GM18502 (cell line): ENCODE data around the gene TMEM131.
"Not testable (repeated sequence)": the region's sequence is repeated elsewhere in the genome, so short reads cannot be mapped to it uniquely, and the experiment has no call there.

Experiments used
- ATAC-seq: cut with Tn5 transposase; IDR thresholded peaks from one replicate; pipeline ENCODE4 v1.9.1; 2021; ENCODE audit warnings: mild to moderate bottlenecking; ENCODE audit not compliant: unreplicated experiment, poor library complexity

The TMEM131 gene

DNA sequence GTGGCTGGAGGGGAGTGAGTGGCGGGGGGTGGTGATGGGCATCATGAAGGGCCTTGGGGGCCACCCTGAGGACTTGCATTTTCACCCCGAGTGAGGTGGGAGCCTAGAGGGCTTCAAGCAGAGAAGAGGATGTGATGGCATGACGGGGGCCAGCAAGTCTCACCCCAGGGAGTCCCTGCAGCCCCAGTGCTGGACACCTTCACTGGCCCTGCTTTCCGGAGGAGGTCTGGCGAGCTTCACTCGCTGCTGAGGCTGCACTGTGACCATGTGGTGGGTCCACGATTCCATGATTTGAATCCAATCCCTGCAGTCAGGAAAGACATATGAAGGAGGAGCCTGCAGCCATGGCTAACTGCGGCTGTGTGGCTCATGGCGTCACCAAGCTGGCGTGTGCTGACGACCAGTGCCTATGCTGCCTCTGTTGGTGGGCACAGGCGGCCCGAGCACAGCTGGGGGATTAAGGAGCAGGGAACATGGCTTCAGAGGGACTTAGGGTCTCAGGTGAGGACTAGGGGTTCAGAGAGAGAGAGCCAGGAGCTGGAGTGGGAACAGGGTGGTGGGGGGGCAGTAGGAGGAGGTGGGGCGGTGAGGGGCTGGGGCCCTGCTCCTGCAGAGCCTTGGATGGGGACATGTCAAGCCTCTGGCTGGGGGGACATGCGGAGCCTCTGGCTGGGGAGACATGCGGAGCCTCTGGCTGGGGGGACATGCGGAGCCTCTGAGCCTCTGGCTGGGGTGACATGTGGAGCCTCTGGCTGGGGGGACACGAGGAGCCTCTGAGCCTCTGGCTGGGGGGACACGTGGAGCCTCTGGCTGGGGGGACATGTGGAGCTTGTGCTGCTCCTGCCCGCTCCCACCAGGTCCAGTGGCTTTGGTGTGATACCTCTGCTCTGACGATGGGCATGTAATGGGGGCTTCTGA is 278.8 kb downstream of the TMEM131 start:
- no peak for ATAC-seq

DNA sequence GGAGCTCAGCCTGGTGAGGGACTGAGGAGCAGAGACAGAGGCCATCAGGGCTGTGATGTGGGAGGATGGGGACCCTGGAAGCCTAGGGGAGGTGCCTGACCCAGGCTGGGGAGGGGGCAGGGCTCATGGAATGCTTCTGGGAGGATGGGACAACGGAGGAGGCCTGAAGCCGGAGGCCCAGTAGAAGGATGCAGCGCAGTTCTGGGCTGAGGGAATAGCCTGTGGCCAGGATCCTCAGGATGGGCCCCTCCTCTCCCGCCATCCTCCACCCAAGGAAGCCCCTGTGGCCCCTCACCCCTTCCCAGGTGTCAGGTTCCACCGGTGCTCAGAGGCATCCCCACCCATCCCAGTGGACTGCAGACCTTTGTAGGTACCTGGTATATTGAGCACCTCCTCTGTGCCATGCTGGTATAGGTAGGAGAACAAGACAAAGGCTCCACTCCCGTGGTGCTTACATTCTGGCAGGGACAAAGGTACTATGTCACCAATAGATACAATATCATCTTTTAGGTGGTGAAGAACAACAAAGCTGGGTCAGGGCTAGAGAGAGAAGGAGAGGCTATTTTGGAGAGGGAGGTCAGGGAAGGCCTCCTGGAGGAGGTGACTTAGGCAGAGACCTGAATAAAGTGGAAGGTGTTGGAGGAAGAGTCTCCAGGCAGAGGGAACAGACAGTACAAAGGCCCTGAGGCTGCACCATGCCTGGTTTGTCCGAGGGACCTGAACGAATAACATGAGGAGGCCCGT is 279.6 kb downstream of the TMEM131 start:
- ATAC-seq: no peak

DNA sequence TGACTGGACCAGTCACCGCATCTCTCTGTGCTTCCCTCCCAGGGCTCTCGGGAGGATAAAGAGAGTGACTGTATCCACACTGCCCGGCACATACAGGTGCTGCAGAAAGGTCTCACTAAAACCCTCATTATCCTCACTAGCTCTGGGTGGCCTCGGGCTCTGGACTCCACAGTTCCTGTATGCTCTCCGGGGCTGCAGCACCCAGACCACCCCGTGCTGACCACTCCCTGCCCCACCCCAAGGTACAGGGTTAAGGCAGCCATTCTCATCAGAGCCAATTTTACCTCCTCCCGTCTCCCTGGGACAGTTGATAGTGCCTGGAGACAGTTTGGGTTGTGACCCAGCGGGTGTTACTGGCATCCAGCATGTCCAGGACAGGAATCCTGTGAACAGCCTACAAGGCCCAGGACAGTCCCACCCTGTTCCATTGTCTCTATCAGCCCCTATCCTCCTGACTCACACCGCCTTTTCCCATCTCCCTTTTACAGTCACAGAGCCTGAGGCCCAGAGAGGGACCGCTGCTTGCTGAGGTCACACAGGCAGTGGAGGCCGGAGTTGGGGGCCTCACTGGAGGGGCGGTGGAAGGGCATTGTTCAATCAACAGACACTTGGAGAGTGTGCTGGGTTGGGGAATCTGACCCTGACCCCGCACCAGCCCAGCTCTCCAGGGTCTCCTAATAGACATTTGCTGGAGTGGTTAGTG is 280.6 kb downstream of the TMEM131 start:
- ATAC-seq: no peak

DNA sequence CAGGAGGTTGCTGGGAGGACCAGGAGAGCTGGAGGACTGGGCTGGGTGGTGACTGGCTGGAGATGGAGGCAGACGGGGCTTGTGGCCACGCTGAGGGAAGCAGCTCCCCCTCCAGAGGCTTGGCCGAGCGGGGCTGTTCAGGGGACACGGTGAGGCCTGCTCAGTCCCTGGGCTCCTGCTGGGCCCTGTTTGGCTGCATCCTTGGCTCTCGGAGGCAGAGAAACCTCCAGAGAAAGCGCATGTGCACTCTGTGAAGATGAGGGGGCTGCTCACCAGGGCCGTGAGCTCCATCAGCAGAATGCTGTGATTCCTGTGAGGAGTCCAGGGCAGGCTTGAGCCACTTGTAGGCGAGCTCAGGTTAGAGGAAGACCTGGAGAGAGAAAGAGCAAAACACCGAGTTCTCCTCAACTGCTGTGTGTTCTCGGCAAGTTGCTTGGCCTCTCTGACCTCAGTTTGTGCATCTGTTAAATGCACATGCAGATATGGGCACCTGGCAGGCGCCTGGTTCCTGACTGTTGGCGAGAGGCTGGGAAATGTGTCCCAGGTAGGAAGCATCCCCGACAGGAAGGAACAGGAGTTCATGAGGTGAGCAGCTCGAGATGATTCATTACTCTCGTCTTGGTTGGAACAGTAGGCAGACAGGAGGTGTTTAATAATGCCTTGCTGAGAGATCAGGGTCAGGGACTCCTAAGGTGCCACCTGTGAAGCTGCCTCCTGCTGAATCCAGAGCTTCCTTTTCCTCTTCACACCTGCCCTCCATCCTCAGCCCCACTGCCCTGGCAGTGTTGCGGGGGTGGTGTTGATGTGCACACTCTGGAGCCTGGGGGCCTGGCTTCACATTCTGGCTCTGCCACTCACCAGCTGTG is 281.4 kb downstream of the TMEM131 start:
- ATAC-seq: no peak

DNA sequence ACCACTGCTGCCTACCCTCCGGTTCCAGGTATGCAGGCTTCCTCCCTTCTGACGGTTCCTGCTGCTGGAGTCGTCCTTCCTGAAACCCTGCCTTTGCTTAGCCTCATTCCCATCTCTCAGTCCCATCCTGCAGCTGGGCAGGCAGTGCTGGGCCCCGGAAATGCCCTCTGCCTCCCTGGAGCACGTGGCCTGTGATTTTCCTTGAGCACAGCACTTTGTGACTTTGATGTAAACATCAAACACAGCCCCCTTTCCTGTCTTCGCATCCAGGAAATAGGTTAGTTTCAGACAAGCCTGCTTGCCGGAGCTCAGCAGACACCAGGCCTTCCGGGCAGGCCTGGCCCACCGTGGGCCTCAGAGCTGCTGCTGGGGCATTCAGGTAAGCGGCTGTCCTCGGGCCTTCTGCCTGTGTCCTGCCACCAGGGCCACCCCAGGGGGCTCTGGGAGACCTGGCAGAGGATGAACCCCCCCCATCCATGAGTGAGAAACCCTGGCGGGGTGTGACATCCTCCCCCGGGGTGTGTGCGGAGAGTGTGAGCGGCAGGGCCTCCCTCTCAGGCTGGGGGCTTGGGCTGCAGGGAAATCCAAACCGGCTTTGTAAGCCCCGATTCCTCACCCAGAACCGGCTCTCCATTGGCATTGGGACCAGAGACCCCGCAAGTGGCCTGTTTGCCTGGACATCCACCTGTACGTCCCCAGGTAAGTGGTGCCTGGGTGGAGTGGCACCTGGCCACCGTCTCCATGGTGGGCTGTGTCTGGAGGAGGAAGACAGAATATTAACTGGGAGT is 282.3 kb downstream of the TMEM131 start, which contains the start of gene ZAP70:
ZAP70 (plus strand) TSS at position 281 of the 788 bp plus-strand sequence. CDS start 10,461 bp downstream, outside the sequence.
- ATAC-seq: no peak

DNA sequence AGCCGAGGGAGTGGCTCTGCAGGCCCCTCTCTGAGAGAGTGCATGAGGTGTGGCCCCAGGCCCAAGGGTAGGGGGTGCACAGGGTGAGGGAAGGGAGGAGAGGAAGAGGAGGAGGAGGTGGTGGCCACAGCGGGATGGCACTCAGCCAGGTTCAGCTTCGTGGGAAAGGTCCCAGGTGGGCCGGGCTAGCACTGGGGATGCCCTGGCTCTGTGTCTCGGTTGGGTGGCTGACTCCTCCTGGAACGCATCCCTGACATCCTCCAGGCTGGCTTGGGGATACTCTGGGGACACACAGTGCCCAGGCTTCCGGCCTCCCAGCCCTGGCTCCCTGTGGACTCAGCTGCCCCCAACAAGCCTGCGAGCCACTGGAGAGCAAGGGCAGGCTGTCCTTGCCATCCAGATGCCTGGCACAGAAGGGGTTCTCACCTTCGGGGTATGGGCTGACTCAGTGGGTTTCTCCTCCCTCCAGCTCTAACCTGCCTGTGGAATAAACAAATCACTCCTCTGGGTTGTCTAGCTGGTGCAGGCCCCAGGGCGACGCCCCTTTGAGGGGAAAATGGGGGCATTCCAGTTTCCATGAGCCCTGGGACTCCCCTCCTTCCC is 283.0 kb downstream of the TMEM131 start:
- no peak for ATAC-seq

DNA sequence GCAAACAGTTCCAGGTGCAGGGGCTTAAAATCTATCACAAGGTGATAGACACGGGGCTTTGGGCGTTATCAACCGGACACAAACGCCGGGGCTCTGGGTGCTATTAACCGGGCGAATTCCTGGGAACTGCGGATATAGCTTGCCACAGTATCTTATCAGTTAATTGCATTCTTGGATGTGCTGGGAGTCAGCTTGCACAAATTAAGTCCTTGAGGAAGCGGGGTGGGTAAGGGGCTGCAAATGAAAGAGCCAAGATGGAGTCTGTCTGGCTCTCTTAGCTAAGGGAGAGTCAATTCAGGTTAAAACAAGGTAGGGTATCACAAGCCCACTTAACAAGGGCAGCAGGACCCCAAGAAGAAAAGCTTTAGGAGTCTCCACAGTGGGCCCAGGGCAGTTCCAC is 283.6 kb downstream of the TMEM131 start:
- ATAC-seq: not testable (repeated sequence)

DNA sequence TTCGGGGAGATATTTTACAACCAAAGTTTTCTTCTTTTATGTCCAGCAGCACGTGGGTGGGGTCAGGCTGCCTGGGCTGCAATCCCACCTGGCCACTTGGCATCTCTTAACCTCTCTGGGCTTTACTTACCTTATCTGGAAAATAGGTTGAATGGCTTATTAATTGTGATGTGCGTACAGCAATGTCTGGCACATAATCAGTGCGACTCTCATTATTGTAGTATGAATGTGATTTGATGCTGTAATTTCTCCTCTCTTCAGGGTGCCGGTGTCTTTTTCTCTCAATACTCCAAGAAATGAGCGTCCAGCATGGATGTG is 284.4 kb downstream of the TMEM131 start:
- ATAC-seq: no peak

DNA sequence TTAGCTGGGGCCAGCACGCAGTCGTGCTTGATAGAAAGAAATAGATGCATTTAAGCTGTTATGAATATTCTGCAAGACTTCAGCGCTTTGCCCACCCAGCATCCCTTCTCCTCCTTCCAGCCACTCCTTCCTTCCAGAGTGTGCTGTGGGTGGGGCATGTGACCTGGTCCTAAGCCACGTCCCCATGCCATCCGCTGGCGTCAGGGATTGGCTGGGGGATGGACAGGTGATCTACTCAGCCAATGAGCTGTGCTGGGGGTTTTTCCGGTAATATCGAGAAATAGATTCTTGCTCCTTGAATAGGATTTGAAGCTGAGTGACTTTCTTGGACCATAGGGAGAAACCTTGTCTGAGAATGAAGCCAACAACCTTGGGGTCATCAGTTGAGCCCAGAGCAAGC is 287.1 kb downstream of the TMEM131 start:
- no peak for ATAC-seq

DNA sequence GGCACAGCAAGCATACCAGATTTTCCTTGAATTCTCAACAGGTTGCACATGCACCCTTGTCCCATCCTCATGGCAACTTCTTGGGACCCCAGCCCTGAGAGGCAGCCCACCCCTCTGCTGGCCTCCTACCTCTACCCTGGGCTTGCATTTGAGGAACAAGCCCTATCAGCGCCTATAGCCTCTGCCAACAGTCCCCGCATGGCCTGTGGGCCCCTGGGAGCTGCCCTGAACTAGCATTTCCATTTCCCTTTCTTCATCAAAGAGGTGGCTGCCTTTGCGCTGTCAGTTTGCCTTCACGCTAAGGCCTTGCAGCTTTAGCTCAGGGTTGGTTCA is 287.7 kb downstream of the TMEM131 start:
- ATAC-seq: no peak

DNA sequence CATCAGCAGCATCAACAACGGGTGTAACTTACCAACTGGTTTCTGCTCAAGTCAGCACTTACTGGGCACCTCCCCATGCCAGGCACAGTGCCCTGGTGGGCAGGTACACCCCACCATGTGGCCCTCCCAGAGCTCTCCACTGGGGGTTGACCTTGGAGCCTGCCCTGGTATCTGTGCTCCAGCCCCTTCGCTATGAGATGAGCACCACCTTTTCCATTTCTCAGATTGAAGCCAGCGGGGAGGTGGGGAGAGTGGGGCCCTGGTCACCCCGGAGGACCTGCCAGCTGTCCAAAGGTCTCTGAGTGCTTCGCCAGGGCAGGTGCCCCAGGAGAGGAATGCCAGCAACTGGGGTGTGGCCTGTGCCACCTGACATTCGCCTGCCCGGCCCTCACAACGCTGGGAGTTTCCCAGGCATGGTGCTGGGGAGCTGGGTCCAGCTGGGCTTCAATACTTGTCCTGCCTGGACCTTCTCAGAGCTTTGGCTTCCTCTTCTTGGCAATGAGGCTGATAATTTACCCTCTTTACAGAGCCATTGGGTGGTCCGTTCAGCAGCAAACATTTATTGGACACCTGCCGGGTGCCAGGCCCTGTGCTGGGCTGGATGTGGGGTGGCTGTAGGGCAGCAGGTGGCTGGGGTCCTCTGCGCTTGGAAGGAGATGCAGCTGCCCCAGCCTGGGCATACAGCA is 288.2 kb downstream of the TMEM131 start:
- ATAC-seq: no peak

DNA sequence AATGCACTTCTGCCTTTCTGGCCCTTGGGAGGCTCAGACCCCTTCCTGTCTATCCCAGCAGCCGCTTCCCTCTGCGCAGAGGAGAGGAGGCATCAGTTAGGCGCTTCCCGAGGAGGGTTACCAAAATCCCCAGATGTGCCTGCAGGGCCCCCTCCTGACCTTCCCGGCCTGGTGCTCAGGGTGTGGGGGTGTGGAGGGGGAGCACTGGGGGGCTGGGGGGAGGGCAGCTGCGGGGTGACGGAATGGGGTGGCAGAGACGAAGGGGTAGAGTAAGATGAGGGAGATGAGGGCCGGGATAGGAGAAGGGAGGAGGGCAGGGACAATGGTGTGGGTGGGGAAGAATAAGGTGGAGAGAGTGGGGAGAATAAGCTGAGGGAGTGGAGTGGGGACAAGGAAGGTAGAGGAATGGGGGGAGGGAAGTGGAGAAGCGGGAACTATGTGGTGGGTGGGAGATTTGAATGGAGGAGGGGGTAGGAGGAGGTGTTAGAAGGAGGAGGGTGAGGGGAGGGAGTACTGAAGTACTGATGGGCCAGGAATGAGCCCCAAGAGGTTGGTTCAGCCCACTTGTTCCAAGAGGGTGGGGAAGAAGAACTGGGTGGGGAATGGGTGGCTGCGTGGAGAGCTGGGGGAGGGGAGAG is 288.9 kb downstream of the TMEM131 start:
- ATAC-seq: no peak
